A549 treated with AZD2906 at 1 μM for 4 hours (cell line): ENCODE data around the gene MFSD2A. TPM values are rescaled to one million over a fixed set of nuclear protein-coding genes. Genes with fewer than 3 reads are reported as not detected.

ENCODE experiments used
- total RNA-seq: library from RNA; stranded (reverse); fragments of 200-300 nt; extraction: Qiagen RNA extraction; gene quantifications from 5 replicates; pipeline ENCODE4 v1.2.3, GENCODE V29; 2022

Gene MFSD2A
- 8.8 to 11.4 TPM (median 9.9 TPM) in 5 replicates for total RNA-seq

DNA sequence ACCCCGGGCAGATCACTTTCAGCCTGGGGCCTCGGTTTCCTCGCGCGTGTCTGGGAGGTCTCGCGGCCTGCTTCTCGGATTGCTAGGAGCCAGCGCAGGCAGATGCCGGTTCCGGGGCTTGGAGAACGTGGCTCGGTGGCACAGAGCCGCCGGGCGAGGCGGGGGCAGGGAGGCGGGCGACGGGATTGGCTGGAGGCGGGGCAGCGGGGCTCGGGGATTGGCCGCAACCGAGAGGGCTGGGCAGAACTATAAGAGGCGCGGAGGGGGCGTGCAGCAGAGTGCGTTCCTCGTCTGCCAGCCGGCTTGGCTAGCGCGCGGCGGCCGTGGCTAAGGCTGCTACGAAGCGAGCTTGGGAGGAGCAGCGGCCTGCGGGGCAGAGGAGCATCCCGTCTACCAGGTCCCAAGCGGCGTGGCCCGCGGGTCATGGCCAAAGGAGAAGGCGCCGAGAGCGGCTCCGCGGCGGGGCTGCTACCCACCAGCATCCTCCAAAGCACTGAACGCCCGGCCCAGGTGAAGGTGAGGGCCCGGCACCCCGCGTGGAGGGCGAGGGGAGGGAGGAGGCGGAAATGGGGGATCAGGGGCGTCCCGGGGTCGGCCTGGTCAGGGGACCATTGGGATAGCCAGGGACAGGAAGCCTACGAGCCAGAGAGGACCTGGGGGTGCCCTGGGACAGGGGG, at the start of gene MFSD2A:
TSS of gene MFSD2A (plus strand) at position 276 of the 677 bp plus-strand sequence. CDS start at position 424, 148 bp downstream.

Other genes with a start within 250 kb of the MFSD2A start
- 38.0 to 40.4 TPM (median 39.6 TPM) in 5 replicates for gene PPIE, start 216.3 kb upstream of the MFSD2A start, total RNA-seq
- 0.33 to 0.89 TPM (median 0.67 TPM) in 5 replicates for gene OXCT2, start 183.8 kb upstream of the MFSD2A start, total RNA-seq
- gene BMP8B, start 166.3 kb upstream of the MFSD2A start, total RNA-seq: 4.2 to 5.2 TPM (median 5.0 TPM) in 5 replicates
- 13.8 to 19.2 TPM (median 14.7 TPM) in 5 replicates for gene TRIT1, start 71.6 kb upstream of the MFSD2A start, total RNA-seq
- 0.82 to 1.6 TPM (median 1.2 TPM) in 5 replicates for gene MYCL, start 53.2 kb upstream of the MFSD2A start, total RNA-seq
- 206 to 294 TPM (median 229 TPM) in 5 replicates for gene CAP1, start 85.6 kb downstream of the MFSD2A start, total RNA-seq
- 57.3 to 74.0 TPM (median 58.3 TPM) in 5 replicates for gene PPT1, start 142.1 kb downstream of the MFSD2A start, total RNA-seq
- gene RLF, start 206.2 kb downstream of the MFSD2A start, total RNA-seq: 4.3 to 6.2 TPM (median 4.7 TPM) in 5 replicates